H1 (cell line): Measurements from ENCODE around the gene TMEM72. TPM values are rescaled to one million over a fixed set of nuclear protein-coding genes. Genes with fewer than 3 reads are reported as not detected.

Experiments used
- CTCF ChIA-PET: fragments of 300-600 bp; sonication (Branson Sonifier 250); formaldehyde crosslinking; loops from one replicate; lab custom pipeline; 2021; ENCODE audit not compliant: partially characterized antibody; lab: Charles Lee
- POLR2A ChIA-PET: fragments of 300-600 bp; sonication (Branson Sonifier 250); formaldehyde crosslinking; loops from one replicate; lab custom pipeline; 2021; ENCODE audit warnings: inconsistent platforms; ENCODE audit not compliant: partially characterized antibody; lab: Charles Lee
- DNase-seq, 2 experiments: peaks; one replicate each; pipeline versions ENCODE4 v3.0.0 to v3.0.0-alpha.2; 2010 to 2022; ENCODE audit warnings: low spot score in 2 of 2, low read depth in 1 of 2, mixed read lengths in 1 of 2
- FAIRE-seq: peaks from 2 replicates; lab custom pipeline; 2011; peaks lifted over from hg19 to GRCh38; lab: Jason Lieb, UNC
- H2AFZ ChIP-seq: 2 replicates; pipeline ENCODE4 v1.8.1; 2012; ENCODE audit warnings: low read length, inconsistent platforms
- H2AK5ac ChIP-seq: 2 replicates; pipeline ENCODE4 v1.6.1; 2013; ENCODE audit warnings: low read depth, low read length
- H2BK120ac ChIP-seq: replicated peaks from 2 replicates; pipeline ENCODE3; 2013; ENCODE audit warnings: low read depth, low read length, inconsistent platforms
- H2BK12ac ChIP-seq: 2 replicates; pipeline ENCODE4 v1.6.1; 2013; ENCODE audit warnings: low read depth, low read length
- H2BK15ac ChIP-seq: 2 replicates; pipeline ENCODE4 v1.6.1; 2013; ENCODE audit warnings: low read length
- H2BK20ac ChIP-seq: 2 replicates; pipeline ENCODE4 v1.6.1; 2013; ENCODE audit warnings: low read length
- H2BK5ac ChIP-seq: 2 replicates; pipeline ENCODE4 v1.6.1; 2013; ENCODE audit warnings: low read depth, low read length
- H3K14ac ChIP-seq: 2 replicates; pipeline ENCODE4 v1.6.1; 2013; ENCODE audit warnings: inconsistent platforms; ENCODE audit not compliant: insufficient read length
- H3K18ac ChIP-seq: 2 replicates; pipeline ENCODE4 v1.6.1; 2013; ENCODE audit warnings: low read length; ENCODE audit errors: extremely low read depth
- H3K23ac ChIP-seq: 2 replicates; pipeline ENCODE4 v1.6.1; 2013; ENCODE audit warnings: inconsistent platforms; ENCODE audit not compliant: insufficient read length
- H3K23me2 ChIP-seq: 2 replicates; pipeline ENCODE4 v1.6.1; 2013; ENCODE audit warnings: low read depth, low read length
- H3K27ac ChIP-seq: 2 replicates; pipeline ENCODE4 v1.6.1; 2011; ENCODE audit warnings: low read depth, low read length, inconsistent platforms
- H3K27me3 ChIP-seq, 4 experiments: replicated peaks in 1 of 4; 1 replicate in 1 of 4; 2 replicates in 3 of 4; pipeline versions ENCODE4 v1.6.1 to v1.8.1; 2011 to 2013; ENCODE audit warnings: low read length in 3 of 4, mild to moderate bottlenecking in 3 of 4, inconsistent platforms in 2 of 4, mixed read lengths in 2 of 4, moderate library complexity in 1 of 4; ENCODE audit not compliant: control insufficient read depth in 3 of 4, insufficient read depth in 3 of 4; ENCODE audit errors: extremely low read depth in 1 of 4
- H3K36me3 ChIP-seq, 4 experiments: 2 replicates each; pipeline versions ENCODE4 v1.6.1 to v1.8.1; 2011 to 2013; ENCODE audit warnings: mild to moderate bottlenecking in 4 of 4, low read length in 3 of 4, moderate library complexity in 2 of 4, control low read depth in 1 of 4, inconsistent platforms in 1 of 4; ENCODE audit not compliant: insufficient read depth in 4 of 4, control insufficient read depth in 2 of 4
- H3K4ac ChIP-seq: replicated peaks from 2 replicates; pipeline ENCODE3; 2013; ENCODE audit warnings: low read length, low read depth, mixed read lengths, inconsistent platforms; ENCODE audit not compliant: insufficient read length
- H3K4me1 ChIP-seq, 4 experiments: replicated peaks in 1 of 4; 1 replicate in 1 of 4; 2 replicates in 3 of 4; pipeline versions ENCODE4 v1.6.1 to v1.8.1; 2011 to 2013; ENCODE audit warnings: low read length in 3 of 4, inconsistent platforms in 2 of 4, mixed read lengths in 1 of 4; ENCODE audit not compliant: insufficient read depth in 4 of 4, control insufficient read depth in 3 of 4
- H3K4me2 ChIP-seq, 2 experiments: 2 replicates each; pipeline versions ENCODE4 v1.6.1 to v1.8.1; 2011 to 2013; ENCODE audit warnings: low read depth in 2 of 2, low read length in 2 of 2, control low read depth in 1 of 2, inconsistent platforms in 1 of 2, mild to moderate bottlenecking in 1 of 2; ENCODE audit not compliant: insufficient read depth in 1 of 2
- H3K4me3 ChIP-seq, 4 experiments: fragments of 200-600, 300-600 bp in 1 of 4; sonication (generic), shearing (Covaris generic), sonication (Bioruptor Twin) in 1 of 4; 2 replicates each; pipeline versions ENCODE4 v1.5.1 to v1.8.1; 2011 to 2016; ENCODE audit warnings: low read length in 4 of 4, low read depth in 3 of 4, control low read depth in 2 of 4, inconsistent platforms in 2 of 4, mild to moderate bottlenecking in 2 of 4, mixed read lengths in 1 of 4, moderate library complexity in 1 of 4; ENCODE audit not compliant: insufficient read depth in 2 of 4; ENCODE audit errors: extremely low read depth in 1 of 4
- H3K56ac ChIP-seq: replicated peaks from 2 replicates; pipeline ENCODE3; 2013; ENCODE audit warnings: low read depth, mild to moderate bottlenecking, mixed read lengths, low read length, inconsistent platforms; ENCODE audit not compliant: insufficient read length
- H3K79me1 ChIP-seq: 2 replicates; pipeline ENCODE4 v1.6.1; 2013; ENCODE audit warnings: low read depth, low read length, control low read depth
- H3K79me2 ChIP-seq, 2 experiments: 2 replicates each; pipeline versions ENCODE4 v1.6.1 to v1.8.1; 2012 to 2013; ENCODE audit warnings: low read length in 2 of 2, mild to moderate bottlenecking in 2 of 2, inconsistent platforms in 1 of 2; ENCODE audit not compliant: insufficient read depth in 2 of 2, control insufficient read depth in 1 of 2
- H3K9ac ChIP-seq, 4 experiments: replicated peaks in 1 of 4; 1 replicate in 1 of 4; 2 replicates in 3 of 4; pipeline versions ENCODE4 v1.6.1 to v1.8.1; 2011 to 2013; ENCODE audit warnings: low read depth in 3 of 4, low read length in 3 of 4, control low read depth in 2 of 4, mild to moderate bottlenecking in 2 of 4, moderate library complexity in 2 of 4, inconsistent platforms in 1 of 4; ENCODE audit errors: extremely low read depth in 1 of 4
- H3K9me3 ChIP-seq, 2 experiments: 2 replicates each; pipeline versions ENCODE4 v1.6.1 to v1.8.1; 2012 to 2013; ENCODE audit warnings: mild to moderate bottlenecking in 2 of 2, moderate library complexity in 2 of 2, control low read depth in 1 of 2, inconsistent platforms in 1 of 2, low read depth in 1 of 2, low read length in 1 of 2, mixed read lengths in 1 of 2; ENCODE audit not compliant: insufficient read depth in 2 of 2
- H4K20me1 ChIP-seq, 2 experiments: replicated peaks in 1 of 2; 2 replicates each; pipeline versions ENCODE3 to v1.8.1; 2011 to 2013; ENCODE audit warnings: inconsistent platforms in 2 of 2, low read length in 2 of 2, mild to moderate bottlenecking in 1 of 2; ENCODE audit not compliant: insufficient read depth in 2 of 2, control insufficient read depth in 1 of 2
- H4K5ac ChIP-seq: 2 replicates; pipeline ENCODE4 v1.6.1; 2013; ENCODE audit warnings: low read length, low read depth, mixed read lengths, inconsistent platforms; ENCODE audit not compliant: insufficient read length
- H4K8ac ChIP-seq: 2 replicates; pipeline ENCODE4 v1.8.0; 2013; ENCODE audit warnings: mild to moderate bottlenecking, moderate library complexity, low read length, inconsistent platforms; ENCODE audit not compliant: insufficient read depth; ENCODE audit errors: extremely low read depth
- H4K91ac ChIP-seq: replicated peaks from 2 replicates; pipeline ENCODE3; 2013; ENCODE audit warnings: low read length, mixed read lengths, inconsistent platforms; ENCODE audit not compliant: insufficient read length
- ASH2L ChIP-seq: fragments of 200-600, 300-600 bp; sonication (generic); IDR thresholded peaks from one replicate; pipeline ENCODE4 v1.7.1; 2017; ENCODE audit warnings: low read length
- BRCA1 ChIP-seq: IDR thresholded peaks from 2 replicates; pipeline ENCODE4 v1.6.1; 2012; ENCODE audit warnings: low read depth, low read length, improper control_type of control experiment
- CBX8 ChIP-seq: fragments of 300-800, 300-1000 bp; sonication (generic); IDR thresholded peaks from 2 replicates; pipeline ENCODE4 v1.7.1; 2016; ENCODE audit warnings: low read depth, low read length, borderline replicate concordance
- CEBPB ChIP-seq: IDR thresholded peaks from 2 replicates; pipeline ENCODE4 v1.6.1; 2012; ENCODE audit warnings: low read depth, low read length
- KDM1A ChIP-seq: fragments of 200-600, 300-600 bp; sonication (generic); IDR thresholded peaks from 2 replicates; pipeline ENCODE4 v1.7.1; 2016; ENCODE audit warnings: mild to moderate bottlenecking, low read length, borderline replicate concordance
- POLR2A ChIP-seq, 2 experiments: IDR thresholded peaks; 1 replicate in 1 of 2; 2 replicates in 1 of 2; pipeline ENCODE4 v1.6.1; 2011; ENCODE audit warnings: low read depth in 2 of 2, low read length in 2 of 2, mild to moderate bottlenecking in 2 of 2; ENCODE audit errors: control extremely low read depth in 1 of 2
- SUZ12 ChIP-seq: fragments of 200-600 bp; sonication (generic); IDR thresholded peaks from 2 replicates; pipeline ENCODE4 v1.6.1; 2012; ENCODE audit warnings: mild to moderate bottlenecking, inconsistent platforms, low read length, moderate library complexity, mixed read lengths
- WGBS, 2 experiments: shearing (Covaris generic) in 1 of 2; methylation state at CpG; one replicate each; pipeline versions ENCODE4 v1.1.6 to v1.1.7; 2013 to 2015; ENCODE audit warnings: low lambda C conversion rate in 2 of 2, mixed read lengths in 2 of 2, inconsistent platforms in 1 of 2, low coverage in 1 of 2, missing lambda C conversion rate in 1 of 2; ENCODE audit not compliant: insufficient replicate concordance in 2 of 2, insufficient coverage in 1 of 2, insufficient read length in 1 of 2; ENCODE audit errors: extremely low coverage in 1 of 2, missing lambda C conversion rate in 1 of 2; 5-methylcytosine and 5-hydroxymethylcytosine counted together
- polyA plus RNA-seq, 7 experiments: library from polyadenylated mRNA; depleted of rRNA in 3 of 7; stranded (reverse) in 5 of 7; unstranded in 2 of 7; fragments of >200 nt in 5 of 7; fragments of 200-250 nt in 2 of 7; gene quantifications; 1 replicate in 5 of 7; 2 replicates in 1 of 7; 4 replicates in 1 of 7; pipeline versions ENCODE4 v1.2.1 to v1.2.3, GENCODE V29; 2011 to 2013; ENCODE audit warnings: missing spikeins in 2 of 7, mixed read lengths in 2 of 7
- total RNA-seq: library from RNA; stranded (reverse); fragmentation: NEBNext Ultra II Directional; extraction: Animal tissue kit (Norgen Biotek cat#: 25700); gene quantifications from 2 replicates; pipeline ENCODE4 v1.2.1, GENCODE V29; 2021
- TF ChIP-seq, protein P1 (sequence below): IDR thresholded peaks from 2 replicates; pipeline ENCODE4 v1.6.1; 2011; ENCODE audit warnings: low read length, improper control_type of control experiment
- TF ChIP-seq, protein P2 (sequence below): IDR thresholded peaks from 2 replicates; pipeline ENCODE4 v1.6.1; 2012; ENCODE audit warnings: low read length, inconsistent platforms

TMEM72 gene
- total and polyA plus RNA-seq, 2 of the 8 experiments (the other 6 are each of a cell fraction or from before 2014, with no cell fraction given), result not detected

DNA sequence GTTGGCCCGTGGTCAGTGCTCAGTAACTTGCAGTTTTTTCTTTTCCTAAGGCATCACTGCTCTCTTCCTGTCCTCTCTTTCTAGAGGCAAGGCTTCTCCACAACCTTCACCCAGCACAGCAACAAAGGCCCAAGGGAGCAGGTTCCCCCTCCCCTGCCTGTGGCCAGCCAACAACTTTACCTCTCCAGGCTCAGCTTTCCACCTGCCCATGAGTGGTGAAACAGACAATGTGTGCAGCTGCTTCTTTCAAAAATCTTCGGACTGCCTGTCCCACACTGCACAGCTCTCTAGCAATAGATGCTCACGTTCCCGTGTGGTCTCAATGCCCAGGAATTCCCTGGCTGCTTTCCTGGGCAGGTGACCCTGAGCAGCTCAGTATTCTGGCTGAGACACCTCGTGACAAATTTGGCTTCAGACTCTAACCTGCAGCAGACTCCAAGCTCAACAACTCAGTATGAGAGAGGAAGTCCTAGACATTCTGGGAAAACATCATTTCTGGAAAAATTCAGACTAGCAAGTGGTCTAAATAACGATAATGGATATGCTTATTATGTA is 28.9 kb upstream of the TMEM72 start:
- WGBS, 2 experiments, result 91% methylated on average over 6 of the region's 6 CpGs; no CpG with 5 or more reads in 1 of the 2 experiments
- Histone ChIP-seq H3K4me3 (no peak overlapping the region), H2AK5ac (peak overlapping the region; percentile 40; the same call in 1 of the 2 replicates), H3K4me2 (no peak overlapping the region), H3K4me1 (peaks cover 0 to 7% (median 6%) of the 10 kb centered on the region in 4 experiments; a peak in 6 of 7 replicates), H3K9me3 (no peaks in the 10 kb centered on the region), H3K79me1 (no peaks in the 10 kb centered on the region), H4K91ac (peak overlapping the region; percentile 75), H3K27ac (no peak overlapping the region), H3K4ac (no peak overlapping the region), H4K5ac (no peak overlapping the region), H4K20me1 (peaks cover 0 to 2% of the 10 kb centered on the region in 2 experiments), H3K9ac (no peak overlapping the region; a peak in 1 of 7 replicates), H2AFZ (no peak overlapping the region), H3K36me3 (no peaks in the 10 kb centered on the region), H2BK120ac (no peak overlapping the region), H3K27me3 (peaks cover 0 to 11% (median 5%) of the 10 kb centered on the region in 4 experiments; a peak in 6 of 7 replicates), H4K8ac (no peak overlapping the region), H2BK5ac (no peak overlapping the region), H2BK15ac (no peak overlapping the region), H2BK20ac (no peak overlapping the region), H3K14ac (no peak overlapping the region), H3K18ac (no peak overlapping the region), H2BK12ac (0 out of 2 replicates have a peak overlapping the region, but pooled peaks have one; percentile 33), H3K23ac (no peak overlapping the region), H3K56ac (no peak overlapping the region), H3K23me2 (peaks cover 7% of the 10 kb centered on the region), H3K79me2 (no peaks in the 10 kb centered on the region)
- no peak for FAIRE-seq
- CTCF ChIA-PET, result interaction anchor here (1.2 to 13.1 kb wide), 7 partner anchors 13 to 49 kb away, joined by 3 to 90 read pairs (median 7); no protein-coding TSS in a partner anchor
- no peak for DNase-seq
- POLR2A ChIA-PET, result interaction anchor here (0.8 kb wide), 1 partner anchor 17 kb away, joined by 6 read pairs; no protein-coding TSS in a partner anchor
- TF ChIP-seq KDM1A (no peak), POLR2A (IDR thresholded peaks at IDR 0.05; ENCODE audit: control extremely low read depth in 1 of 2, low read depth in 2 of 2, low read length in 2 of 2) (no peak), BRCA1 (no peak), SUZ12 (no peak), CBX8 (no peak), ASH2L (no peak), CEBPB (no peak)
- TF ChIP-seq, protein P1, sequence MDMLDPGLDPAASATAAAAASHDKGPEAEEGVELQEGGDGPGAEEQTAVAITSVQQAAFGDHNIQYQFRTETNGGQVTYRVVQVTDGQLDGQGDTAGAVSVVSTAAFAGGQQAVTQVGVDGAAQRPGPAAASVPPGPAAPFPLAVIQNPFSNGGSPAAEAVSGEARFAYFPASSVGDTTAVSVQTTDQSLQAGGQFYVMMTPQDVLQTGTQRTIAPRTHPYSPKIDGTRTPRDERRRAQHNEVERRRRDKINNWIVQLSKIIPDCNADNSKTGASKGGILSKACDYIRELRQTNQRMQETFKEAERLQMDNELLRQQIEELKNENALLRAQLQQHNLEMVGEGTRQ, result no peak
- TF ChIP-seq, protein P2, sequence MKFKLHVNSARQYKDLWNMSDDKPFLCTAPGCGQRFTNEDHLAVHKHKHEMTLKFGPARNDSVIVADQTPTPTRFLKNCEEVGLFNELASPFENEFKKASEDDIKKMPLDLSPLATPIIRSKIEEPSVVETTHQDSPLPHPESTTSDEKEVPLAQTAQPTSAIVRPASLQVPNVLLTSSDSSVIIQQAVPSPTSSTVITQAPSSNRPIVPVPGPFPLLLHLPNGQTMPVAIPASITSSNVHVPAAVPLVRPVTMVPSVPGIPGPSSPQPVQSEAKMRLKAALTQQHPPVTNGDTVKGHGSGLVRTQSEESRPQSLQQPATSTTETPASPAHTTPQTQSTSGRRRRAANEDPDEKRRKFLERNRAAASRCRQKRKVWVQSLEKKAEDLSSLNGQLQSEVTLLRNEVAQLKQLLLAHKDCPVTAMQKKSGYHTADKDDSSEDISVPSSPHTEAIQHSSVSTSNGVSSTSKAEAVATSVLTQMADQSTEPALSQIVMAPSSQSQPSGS, result no peak
